Sigmoid colon (tissue), 4 donors: ENCODE results near the gene LAMC3.

Experiments used
- POLR2A ChIP-seq, 2 donors: fragments of 450-650 bp; IDR thresholded peaks; one replicate each; pipeline ENCODE4 v1.6.1; 2016; ENCODE audit warnings: antibody characterized with exemption in 2 of 2, mild to moderate bottlenecking in 2 of 2, moderate library complexity in 2 of 2
- POLR2AphosphoS5 ChIP-seq, 4 donors: sonication (generic); formaldehyde crosslinking; IDR thresholded peaks; one replicate each; pipeline ENCODE4 v1.6.1; 2017; ENCODE audit warnings: antibody characterized with exemption in 4 of 4
- TF ChIP-seq, protein P1 (sequence below), 4 experiments: fragments of 450-650 bp in 3 of 4; fragments of 200-600 bp in 1 of 4; IDR thresholded peaks; one replicate each; pipeline ENCODE4 v1.5.1; 2016 to 2019; ENCODE audit warnings: antibody characterized with exemption in 4 of 4, mild to moderate bottlenecking in 3 of 4, moderate library complexity in 2 of 4

GRCh38 chr9:131100445-131100844 is 91.5 kb downstream of the LAMC3 start:
- TF ChIP-seq, protein P1, sequence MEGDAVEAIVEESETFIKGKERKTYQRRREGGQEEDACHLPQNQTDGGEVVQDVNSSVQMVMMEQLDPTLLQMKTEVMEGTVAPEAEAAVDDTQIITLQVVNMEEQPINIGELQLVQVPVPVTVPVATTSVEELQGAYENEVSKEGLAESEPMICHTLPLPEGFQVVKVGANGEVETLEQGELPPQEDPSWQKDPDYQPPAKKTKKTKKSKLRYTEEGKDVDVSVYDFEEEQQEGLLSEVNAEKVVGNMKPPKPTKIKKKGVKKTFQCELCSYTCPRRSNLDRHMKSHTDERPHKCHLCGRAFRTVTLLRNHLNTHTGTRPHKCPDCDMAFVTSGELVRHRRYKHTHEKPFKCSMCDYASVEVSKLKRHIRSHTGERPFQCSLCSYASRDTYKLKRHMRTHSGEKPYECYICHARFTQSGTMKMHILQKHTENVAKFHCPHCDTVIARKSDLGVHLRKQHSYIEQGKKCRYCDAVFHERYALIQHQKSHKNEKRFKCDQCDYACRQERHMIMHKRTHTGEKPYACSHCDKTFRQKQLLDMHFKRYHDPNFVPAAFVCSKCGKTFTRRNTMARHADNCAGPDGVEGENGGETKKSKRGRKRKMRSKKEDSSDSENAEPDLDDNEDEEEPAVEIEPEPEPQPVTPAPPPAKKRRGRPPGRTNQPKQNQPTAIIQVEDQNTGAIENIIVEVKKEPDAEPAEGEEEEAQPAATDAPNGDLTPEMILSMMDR (IDR thresholded peaks at IDR 0.05), result no peak
- TF ChIP-seq POLR2AphosphoS5 (IDR thresholded peaks at IDR 0.05), result no peak
- no peak for TF ChIP-seq POLR2A (IDR thresholded peaks at IDR 0.05)
